HEK293 (cell line): Measurements from ENCODE around the gene CELF4.

ENCODE experiments used
- CTCF ChIA-PET: fragments of 350-600 bp; formaldehyde crosslinking; extraction: SDS; loops from one replicate; lab custom pipeline; 2021; ENCODE audit warnings: antibody characterized with exemption; lab: Yijun Ruan, JAX
- POLR2A ChIA-PET: fragments of 300-600 bp; formaldehyde crosslinking; extraction: SDS; loops from one replicate; lab custom pipeline; 2020; ENCODE audit warnings: antibody characterized with exemption, inconsistent platforms; lab: Yijun Ruan, JAX
- H3K27ac ChIP-seq: fragments of 200-500 bp; sonication (Bioruptor generic); 2 replicates; pipeline ENCODE4 v1.5.1; 2014; ENCODE audit warnings: low read depth, low read length, control low read depth, inconsistent platforms; ENCODE audit errors: extremely low read depth
- H3K36me3 ChIP-seq, 2 experiments: fragments of 200-500 bp in 1 of 2; sonication (Bioruptor generic) in 1 of 2; 1 replicate in 1 of 2; 2 replicates in 1 of 2; pipeline ENCODE4 v1.5.1; 2014 to 2017; ENCODE audit warnings: inconsistent platforms in 2 of 2, low read length in 2 of 2; ENCODE audit not compliant: control insufficient read depth in 2 of 2, insufficient read depth in 1 of 2
- H3K4me1 ChIP-seq: fragments of 200-500 bp; sonication (Bioruptor generic); 2 replicates; pipeline ENCODE4 v1.5.1; 2014; ENCODE audit warnings: mild to moderate bottlenecking, low read length, inconsistent platforms; ENCODE audit not compliant: control insufficient read depth, insufficient read depth
- H3K4me3 ChIP-seq: 2 replicates; pipeline ENCODE4 v1.5.1; 2011; ENCODE audit warnings: low read depth, mild to moderate bottlenecking, control low read depth, low read length, moderate library complexity
- H3K9me3 ChIP-seq: fragments of 200-500 bp; sonication (Bioruptor generic); 2 replicates; pipeline ENCODE4 v1.5.1; 2014; ENCODE audit warnings: low read depth, low read length, inconsistent platforms; ENCODE audit not compliant: control insufficient read depth, insufficient read depth
- GLIS1 ChIP-seq: fragments of 450-650 bp; formaldehyde crosslinking; IDR thresholded peaks from 2 replicates; pipeline ENCODE4 v1.5.1; 2016; ENCODE audit warnings: missing biosample characterization, missing genetic modification characterization
- KLF8 ChIP-seq: fragments of 450-650 bp; formaldehyde crosslinking; IDR thresholded peaks from 2 replicates; pipeline ENCODE4 v1.5.1; 2016; ENCODE audit warnings: missing biosample characterization, missing genetic modification characterization
- PBX3 ChIP-seq: sonication (generic); formaldehyde crosslinking; IDR thresholded peaks from 2 replicates; pipeline ENCODE4 v1.8.1; 2022; ENCODE audit warnings: mild to moderate bottlenecking, moderate library complexity, missing genetic modification reagents
- PRDM1 ChIP-seq: fragments of 450-650 bp; formaldehyde crosslinking; IDR thresholded peaks from 2 replicates; pipeline ENCODE4; 2016; ENCODE audit warnings: missing biosample characterization, missing genetic modification characterization
- SCRT2 ChIP-seq: fragments of 450-650 bp; formaldehyde crosslinking; IDR thresholded peaks from 2 replicates; pipeline ENCODE4 v1.5.1; 2016; ENCODE audit warnings: missing biosample characterization, missing genetic modification characterization
- ZBTB26 ChIP-seq: fragments of 450-650 bp; formaldehyde crosslinking; optimal IDR thresholded peaks from 2 replicates; pipeline ENCODE3; 2016; ENCODE audit warnings: missing biosample characterization, mild to moderate bottlenecking, missing genetic modification characterization
- ZBTB6 ChIP-seq: fragments of 450-650 bp; formaldehyde crosslinking; IDR thresholded peaks from 2 replicates; pipeline ENCODE4 v1.5.1; 2017; ENCODE audit warnings: missing biosample characterization, missing genetic modification characterization
- ZBTB7A ChIP-seq: fragments of 450-650 bp; formaldehyde crosslinking; IDR thresholded peaks from 2 replicates; pipeline ENCODE4 v1.5.1; 2016; ENCODE audit warnings: low read depth, missing biosample characterization, missing genetic modification characterization
- ZNF133 ChIP-seq: fragments of 450-650 bp; formaldehyde crosslinking; IDR thresholded peaks from 2 replicates; pipeline ENCODE4 v1.5.1; 2016; ENCODE audit warnings: missing biosample characterization, missing genetic modification characterization
- ZNF146 ChIP-seq: fragments of 450-650 bp; formaldehyde crosslinking; IDR thresholded peaks from 2 replicates; pipeline ENCODE4 v1.5.1; 2016; ENCODE audit warnings: missing biosample characterization, missing genetic modification characterization
- ZNF157 ChIP-seq: fragments of 450-650 bp; formaldehyde crosslinking; IDR thresholded peaks from 2 replicates; pipeline ENCODE4 v1.5.1; 2016; ENCODE audit warnings: missing biosample characterization, missing genetic modification characterization
- ZNF18 ChIP-seq: fragments of 450-650 bp; formaldehyde crosslinking; IDR thresholded peaks from 2 replicates; pipeline ENCODE4 v1.5.1; 2016; ENCODE audit warnings: missing biosample characterization, missing genetic modification characterization
- ZNF214 ChIP-seq: fragments of 450-650 bp; formaldehyde crosslinking; IDR thresholded peaks from 2 replicates; pipeline ENCODE4 v1.5.1; 2017; ENCODE audit warnings: missing biosample characterization, mild to moderate bottlenecking, missing genetic modification characterization, borderline replicate concordance
- ZNF223 ChIP-seq: fragments of 450-650 bp; formaldehyde crosslinking; IDR thresholded peaks from 2 replicates; pipeline ENCODE4 v1.5.1; 2016; ENCODE audit warnings: missing biosample characterization, missing genetic modification characterization
- ZNF292 ChIP-seq: fragments of 450-650 bp; formaldehyde crosslinking; IDR thresholded peaks from 2 replicates; pipeline ENCODE4 v1.5.1; 2016; ENCODE audit warnings: low read depth, missing biosample characterization, missing genetic modification characterization, borderline replicate concordance
- ZNF449 ChIP-seq: fragments of 450-650 bp; formaldehyde crosslinking; IDR thresholded peaks from 2 replicates; pipeline ENCODE4 v1.5.1; 2017; ENCODE audit warnings: missing biosample characterization, mild to moderate bottlenecking, missing genetic modification characterization, moderate library complexity
- ZNF488 ChIP-seq: fragments of 450-650 bp; formaldehyde crosslinking; IDR thresholded peaks from 2 replicates; pipeline ENCODE4 v1.5.1; 2016; ENCODE audit warnings: missing biosample characterization, missing genetic modification characterization
- ZNF510 ChIP-seq: fragments of 450-650 bp; formaldehyde crosslinking; IDR thresholded peaks from 2 replicates; pipeline ENCODE4 v1.5.1; 2018; ENCODE audit warnings: mild to moderate bottlenecking, missing genetic modification characterization, missing biosample characterization; ENCODE audit not compliant: insufficient replicate concordance
- ZNF585B ChIP-seq: fragments of 450-650 bp; formaldehyde crosslinking; IDR thresholded peaks from 2 replicates; pipeline ENCODE4 v1.5.1; 2016; ENCODE audit warnings: missing biosample characterization, missing genetic modification characterization
- ZNF621 ChIP-seq: fragments of 450-650 bp; formaldehyde crosslinking; IDR thresholded peaks from 2 replicates; pipeline ENCODE4 v1.5.1; 2017; ENCODE audit warnings: missing biosample characterization, missing genetic modification characterization
- ZNF626 ChIP-seq: fragments of 450-650 bp; sonication (Bioruptor Pico); formaldehyde crosslinking; IDR thresholded peaks from 2 replicates; pipeline ENCODE4 v1.5.1; 2018; ENCODE audit warnings: missing biosample characterization, missing genetic modification characterization, inconsistent platforms
- ZNF658 ChIP-seq: fragments of 450-650 bp; formaldehyde crosslinking; IDR thresholded peaks from 2 replicates; pipeline ENCODE4; 2016; ENCODE audit warnings: missing biosample characterization, missing genetic modification characterization
- ZNF692 ChIP-seq: fragments of 450-650 bp; formaldehyde crosslinking; IDR thresholded peaks from 2 replicates; pipeline ENCODE4 v1.5.1; 2016; ENCODE audit warnings: missing biosample characterization, missing genetic modification characterization

CELF4 gene

GRCh38 chr18:37582261-37582660 is 16.7 kb upstream of the CELF4 start:
- ChIA-PET CTCF (no interaction called here), POLR2A (no interaction called here)
- Histone ChIP-seq H3K27ac (no peak overlapping the region), H3K9me3 (no peaks in the 10 kb centered on the region), H3K36me3 (no peaks in the 10 kb centered on the region), H3K4me1 (no peaks in the 10 kb centered on the region), H3K4me3 (no peak overlapping the region)
- TF ChIP-seq ZNF692 (tag by site-specific recombination), result no peak
- TF ChIP-seq ZNF510 (tag by site-specific recombination), result no peak
- TF ChIP-seq ZNF585B (tag by site-specific recombination), result no peak
- no peak for TF ChIP-seq SCRT2
- TF ChIP-seq ZNF621 (tag by site-specific recombination), result no peak
- no peak for TF ChIP-seq ZNF146
- no peak for TF ChIP-seq ZNF449 (tag by site-specific recombination)
- no peak for TF ChIP-seq ZNF223 (tag by site-specific recombination)
- TF ChIP-seq PBX3 (CRISPR knock-in tag), result no peak
- TF ChIP-seq GLIS1 (tag by site-specific recombination), result no peak
- no peak for TF ChIP-seq ZNF133 (tag by site-specific recombination)
- no peak for TF ChIP-seq KLF8 (tag by site-specific recombination)
- no peak for TF ChIP-seq ZNF157 (tag by site-specific recombination)
- no peak for TF ChIP-seq ZNF488
- no peak for TF ChIP-seq ZNF214 (tag by site-specific recombination)
- no peak for TF ChIP-seq ZBTB6 (tag by site-specific recombination)

- Histone ChIP-seq H3K4me1 (no peaks in the 10 kb centered on the region), H3K4me3 (no peak overlapping the region), H3K27ac (no peak overlapping the region), H3K36me3 (no peaks in the 10 kb centered on the region), H3K9me3 (no peaks in the 10 kb centered on the region)
- ChIA-PET CTCF (interaction anchor here (0.5 to 1.8 kb wide), 5 partner anchors 9 to 617 kb away, joined by 3 to 4 read pairs (median 4); no protein-coding TSS in a partner anchor), POLR2A (no interaction called here)
- TF ChIP-seq ZNF658 (tag by site-specific recombination), result no peak
- TF ChIP-seq PRDM1, result no peak
- TF ChIP-seq ZNF626, result no peak
- no peak for TF ChIP-seq ZNF510 (tag by site-specific recombination)
- TF ChIP-seq ZNF18 (tag by site-specific recombination), result no peak
- TF ChIP-seq ZBTB26 (tag by site-specific recombination), result peak; percentile 40
- TF ChIP-seq ZBTB7A (tag by site-specific recombination), result no peak
- no peak for TF ChIP-seq ZNF292
Observed at GRCh38 chr18:37578886-37579513, 13.4 kb upstream of the CELF4 start.
